ENCODE results near the gene TMEM117.

GRCh38 chr12:44003721-44004120 lies 167.8 kb downstream of the TMEM117 start:
- no peak for TF ChIP-seq CTCF (IDR thresholded peaks at IDR 0.05; ENCODE audit: insufficient read depth, low read depth, low read length)
- no peak for TF ChIP-seq EZH2 (IDR thresholded peaks at IDR 0.05; ENCODE audit: insufficient read depth, low read length)
